Smooth muscle cell of the brain vasculature (primary cell): ENCODE data around the gene TCF12.

Experiments
- DNase-seq: peaks from one replicate; pipeline ENCODE4 v3.0.0-alpha.2; 2012; ENCODE audit warnings: low read depth, low spot score

Gene TCF12

DNA sequence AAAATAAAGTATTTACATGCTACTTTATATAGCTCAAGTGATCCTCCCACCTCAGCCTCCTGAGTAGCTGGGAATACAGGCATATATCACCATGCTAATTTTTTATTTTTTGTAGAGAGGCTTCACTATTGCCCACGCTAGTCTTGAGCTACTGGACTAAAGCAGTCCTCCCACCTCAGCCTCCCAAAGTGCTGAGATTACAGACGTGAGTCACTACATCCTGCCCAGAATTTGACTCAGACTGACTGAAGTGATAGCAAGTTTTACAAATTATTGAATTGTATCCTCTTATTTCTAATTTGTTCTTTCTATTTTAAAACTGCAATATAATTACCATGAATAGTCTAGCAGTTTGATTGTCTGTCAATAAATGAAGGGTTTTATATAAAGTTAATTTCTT lies 247.5 kb downstream of the TCF12 start:
- DNase-seq = no peak

DNA sequence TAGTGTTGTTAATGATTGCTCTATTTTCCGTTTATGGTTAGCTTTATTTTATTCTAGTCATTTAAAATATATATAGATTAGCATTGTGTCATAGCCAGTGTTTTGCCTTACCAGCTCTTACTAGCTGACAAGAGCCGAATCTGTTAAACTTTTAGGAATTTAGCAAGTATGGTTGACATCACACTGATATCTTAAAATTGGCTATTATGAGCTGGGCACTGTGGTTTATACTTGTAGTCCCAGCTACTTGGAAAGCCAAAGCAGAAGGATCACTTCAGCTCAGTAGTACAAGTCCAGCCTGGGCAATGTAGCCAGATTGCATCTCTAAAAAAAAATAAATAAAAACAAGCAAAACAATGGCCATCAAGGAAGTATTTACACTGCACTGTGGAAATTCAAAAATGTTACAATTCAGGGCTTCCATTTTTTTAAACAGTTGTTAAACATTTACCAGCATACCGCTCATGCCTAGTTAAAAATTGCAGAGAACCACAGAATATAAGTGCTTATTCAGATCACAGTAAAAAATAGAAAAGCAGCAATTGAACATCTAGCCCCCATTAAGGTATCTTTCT lies 249.5 kb downstream of the TCF12 start:
- no peak for DNase-seq

DNA sequence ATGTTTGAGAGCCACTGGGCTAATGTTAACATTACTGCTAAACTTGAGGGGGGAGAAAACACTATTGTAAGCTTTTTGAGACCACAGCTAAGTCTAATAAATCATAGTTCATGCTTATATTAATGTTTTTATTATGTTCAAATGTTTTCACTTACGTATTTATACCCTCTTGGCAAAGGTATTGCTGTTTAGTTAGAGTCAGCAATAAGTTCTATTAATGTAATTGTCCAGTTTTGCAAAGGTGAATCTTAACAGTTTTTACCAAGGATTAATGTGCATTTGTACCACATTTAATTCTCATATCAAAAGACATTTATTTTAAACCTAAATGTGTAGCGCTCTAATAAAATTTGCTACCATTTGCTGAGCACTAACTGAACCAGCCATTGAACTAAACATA lies 251.2 kb downstream of the TCF12 start:
- no peak for DNase-seq

DNA sequence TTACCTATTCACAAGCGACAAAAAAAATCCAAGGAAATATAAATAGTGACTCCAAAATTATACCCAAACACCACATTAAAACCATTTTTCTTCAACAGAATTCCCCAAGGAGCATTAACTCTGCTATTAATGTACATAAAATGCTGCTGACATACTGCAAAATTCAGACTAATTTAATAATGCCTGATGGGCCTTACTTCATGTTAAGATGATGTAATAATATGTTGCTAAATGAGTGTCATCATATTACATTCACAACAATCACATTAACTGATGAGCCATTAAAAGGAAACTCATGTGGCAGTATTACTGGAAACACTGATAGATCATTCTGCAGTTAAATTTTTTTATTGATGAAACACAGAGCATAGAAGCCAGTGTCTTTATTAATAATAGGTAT lies 253.0 kb downstream of the TCF12 start:
- DNase-seq = no peak

DNA sequence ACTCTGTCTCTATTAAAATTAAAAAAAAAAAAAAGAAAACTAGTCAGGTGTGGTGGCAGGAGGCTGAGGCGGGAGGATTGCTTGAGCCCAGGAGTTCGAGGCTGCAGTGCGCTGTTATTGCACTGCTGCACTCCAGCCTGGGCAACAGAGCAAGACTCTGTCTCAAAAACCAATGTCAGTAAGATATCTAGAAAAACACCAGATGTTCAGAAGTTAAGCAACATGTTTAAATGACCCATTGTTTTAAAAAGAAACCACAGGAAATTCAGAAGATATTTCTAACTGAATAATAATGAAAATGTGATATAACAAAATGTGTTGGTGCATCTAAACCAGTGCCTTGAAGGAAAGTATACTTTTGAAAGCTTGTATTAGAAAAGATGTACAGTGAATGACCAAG lies 254.5 kb downstream of the TCF12 start:
- no peak for DNase-seq

DNA sequence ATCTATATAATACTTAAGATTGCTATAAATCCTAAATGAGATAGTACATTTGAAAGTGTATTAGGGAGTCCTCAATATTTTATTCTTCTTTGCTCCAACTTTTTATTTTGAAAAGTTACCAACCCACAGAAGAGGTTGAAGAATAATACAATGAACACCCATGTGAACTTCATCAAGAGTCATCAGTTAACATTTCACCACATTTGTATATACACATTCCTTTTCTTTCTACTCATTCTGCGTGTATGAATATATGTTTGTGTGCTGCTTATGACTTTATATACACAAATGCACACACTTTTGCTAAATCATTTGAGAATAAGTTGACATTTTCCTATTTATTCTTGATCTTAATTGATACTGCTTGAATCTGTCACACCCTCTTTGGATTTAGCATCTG lies 264.6 kb downstream of the TCF12 start:
- DNase-seq = no peak

DNA sequence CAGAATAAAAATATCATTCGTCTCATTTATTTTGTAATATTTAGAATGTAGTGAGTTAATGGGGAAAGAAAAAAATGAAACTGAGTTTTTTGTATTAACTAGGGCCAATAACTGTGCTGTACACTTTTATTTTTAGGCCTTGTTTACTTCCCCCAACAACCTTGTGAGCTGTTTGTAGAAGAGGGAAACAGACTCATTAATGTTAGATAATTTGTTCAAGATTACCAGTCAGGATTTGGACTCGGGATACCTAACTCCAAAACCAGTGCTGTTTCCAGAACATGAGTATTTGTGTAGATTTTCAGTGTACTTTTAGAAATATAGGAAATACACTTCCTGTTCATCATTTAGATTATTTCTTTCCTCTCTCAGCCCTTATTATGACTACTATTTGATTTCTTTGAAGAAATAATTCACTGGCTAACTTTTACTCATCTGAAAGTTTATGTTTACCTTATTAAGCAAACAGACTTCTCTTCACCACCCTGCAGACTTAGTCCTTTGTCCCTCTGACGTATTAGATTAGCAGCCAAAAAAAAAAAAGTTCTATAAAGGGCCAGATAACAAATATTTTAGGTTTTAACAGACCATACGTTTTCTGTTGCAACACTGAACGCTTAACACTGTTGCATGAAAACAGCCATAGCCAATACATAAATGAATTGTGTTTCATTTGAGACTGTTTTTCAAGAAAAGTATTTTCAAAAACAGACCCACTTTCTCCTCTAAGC lies 265.3 kb downstream of the TCF12 start:
- DNase-seq = no peak

DNA sequence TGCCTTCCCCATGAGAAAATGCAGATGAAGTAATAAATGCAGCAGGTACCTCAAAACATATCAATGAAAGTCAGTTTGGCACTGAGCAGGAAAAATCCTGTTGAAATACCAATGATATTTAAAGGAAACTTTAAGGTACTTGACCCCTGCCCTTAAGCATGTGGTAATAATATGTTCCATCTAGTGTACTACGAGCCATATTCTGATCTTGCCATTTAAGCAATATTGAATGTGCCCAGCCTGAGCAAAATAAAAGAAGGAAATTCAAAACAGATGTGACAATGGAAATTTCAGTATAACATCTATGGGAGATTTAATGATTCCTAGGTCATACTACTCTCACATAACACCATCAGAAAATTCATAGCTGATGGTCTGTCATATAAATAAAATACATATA lies 266.1 kb downstream of the TCF12 start:
- DNase-seq = no peak

DNA sequence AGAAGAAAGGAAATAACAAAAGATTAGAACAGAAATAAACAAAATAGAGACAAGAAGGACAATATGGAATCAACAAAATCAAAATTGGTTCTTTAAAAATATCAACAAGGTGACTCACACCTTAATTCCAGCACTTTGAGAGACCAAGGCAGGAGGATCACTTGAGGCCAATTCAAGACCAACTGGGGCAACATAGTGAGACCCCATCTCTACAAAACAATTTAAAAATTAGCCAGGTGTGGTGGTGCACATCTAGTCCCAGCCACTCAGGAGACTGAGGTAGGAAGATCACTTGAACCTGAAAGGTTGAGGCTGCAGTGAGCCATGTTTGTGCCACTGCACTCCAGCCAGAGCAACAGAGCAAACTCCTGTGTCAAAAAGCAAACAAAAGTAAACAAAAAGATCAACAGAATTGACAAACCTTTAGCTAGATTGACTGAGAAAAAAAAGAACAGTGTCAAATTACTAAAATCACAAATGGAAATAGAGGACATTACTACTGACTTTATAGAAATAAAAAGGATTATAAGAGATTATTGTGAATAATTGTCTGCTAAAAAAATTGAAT lies 267.1 kb downstream of the TCF12 start:
- DNase-seq = no peak

DNA sequence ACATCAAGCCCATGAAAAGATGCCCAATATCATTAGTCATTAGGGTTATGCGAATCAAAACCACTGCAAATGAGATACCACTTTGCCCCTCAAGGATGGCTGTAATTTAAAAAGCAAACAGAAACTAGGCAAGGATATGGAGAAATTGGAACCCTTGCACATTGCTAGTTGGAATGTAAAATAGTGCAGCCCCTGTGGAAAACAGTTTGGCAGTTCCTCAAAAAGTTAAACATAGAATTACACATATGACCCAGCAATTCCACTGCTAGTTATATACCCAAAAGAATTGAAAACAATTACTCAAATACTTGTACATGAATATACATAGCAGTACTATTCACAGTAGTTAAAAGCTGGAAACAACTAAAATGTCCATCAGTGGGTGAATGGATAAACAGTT lies 271.0 kb downstream of the TCF12 start:
- DNase-seq = no peak

DNA sequence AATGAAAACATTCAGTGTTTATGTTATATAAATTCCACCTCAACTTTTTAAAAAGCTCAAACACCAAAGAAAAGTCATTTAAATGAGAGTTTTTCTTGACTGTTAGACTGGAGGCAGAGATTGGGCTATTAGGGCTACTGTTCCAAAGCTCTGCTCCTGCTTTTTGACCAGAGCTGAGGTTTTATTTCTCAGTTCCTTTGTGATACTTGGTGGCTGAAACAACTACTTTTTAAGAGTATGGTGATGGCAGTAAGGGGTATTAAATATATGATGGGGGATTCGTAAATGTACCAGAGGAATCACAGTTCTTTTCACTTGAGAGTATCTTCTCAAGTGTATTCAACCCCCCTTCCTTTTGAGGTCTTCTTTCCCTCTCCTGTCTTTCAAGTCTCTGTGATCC lies 271.8 kb downstream of the TCF12 start:
- DNase-seq = no peak

DNA sequence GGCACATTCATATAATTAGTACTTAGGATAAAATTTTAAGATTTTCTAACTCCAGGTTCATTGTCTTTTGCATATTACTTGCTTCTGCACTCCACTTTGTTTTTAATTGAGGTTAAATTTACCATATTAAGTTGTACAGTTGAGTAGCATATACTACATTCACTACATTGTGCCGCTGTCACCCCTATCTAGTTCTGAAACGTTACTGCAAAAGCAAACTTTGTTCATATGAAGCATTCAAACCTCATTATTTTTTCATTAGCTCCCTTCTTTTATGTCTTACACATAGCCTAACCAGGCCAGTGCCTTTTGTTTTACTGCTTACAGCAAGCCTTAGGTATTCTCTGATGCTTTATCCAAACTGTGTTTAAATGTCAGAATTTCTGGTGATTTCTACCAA lies 274.7 kb downstream of the TCF12 start:
- DNase-seq = no peak

DNA sequence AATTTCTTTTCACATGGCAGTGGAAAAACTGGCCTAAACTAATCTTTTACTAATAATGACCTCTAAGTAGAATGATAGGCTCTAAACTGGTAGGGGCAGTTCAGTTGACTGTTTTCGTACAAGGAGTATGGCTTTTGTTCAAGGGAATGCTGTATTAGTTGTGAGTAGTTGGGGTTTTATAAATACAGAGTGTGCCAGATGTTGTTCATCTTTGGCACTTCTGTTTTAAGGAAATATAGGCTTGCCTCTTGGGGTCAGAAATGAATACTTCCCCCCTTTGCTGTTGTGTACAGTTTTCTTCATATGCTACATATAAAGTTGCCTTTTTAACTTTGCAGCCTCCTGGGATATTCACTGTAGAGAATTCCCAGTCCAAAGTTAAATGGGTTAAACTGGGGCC lies 276.9 kb downstream of the TCF12 start:
- DNase-seq = no peak

DNA sequence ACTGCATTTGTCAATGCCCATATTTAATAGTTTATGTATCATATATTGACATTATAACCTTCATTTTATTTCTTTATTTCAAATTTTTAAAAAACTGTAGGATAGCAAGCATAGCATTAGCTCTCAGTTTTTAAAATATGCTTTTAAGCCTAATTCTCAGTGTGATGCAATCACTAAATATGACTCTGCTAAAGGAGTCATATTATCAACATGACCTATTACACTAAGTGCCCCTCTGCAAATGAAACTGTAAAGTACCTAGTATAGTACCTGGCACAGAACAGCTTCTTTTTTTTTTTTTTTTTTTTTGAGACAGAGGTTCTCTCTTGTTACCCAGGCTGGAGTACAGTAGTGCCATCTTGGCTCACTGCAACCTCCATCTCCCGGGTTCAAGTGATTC lies 278.4 kb downstream of the TCF12 start:
- no peak for DNase-seq

DNA sequence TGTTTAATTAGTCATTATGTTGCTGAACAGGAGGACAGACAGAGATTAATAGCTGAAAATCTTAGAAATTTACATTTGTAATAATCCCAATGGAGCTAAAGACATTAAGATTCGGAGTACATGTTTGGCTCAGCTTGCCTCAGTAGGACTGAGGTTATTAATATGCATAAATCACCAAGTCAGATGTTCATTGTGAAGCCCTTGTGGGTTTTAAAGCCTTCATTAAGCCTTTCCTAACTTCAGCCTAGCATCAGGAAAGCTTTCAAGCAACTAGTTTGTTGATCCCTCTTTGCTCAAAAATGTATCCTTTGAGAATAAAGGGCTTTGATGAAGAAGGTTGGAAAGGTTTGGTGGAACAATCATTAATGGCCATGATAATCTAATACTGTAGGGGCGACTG lies 279.7 kb downstream of the TCF12 start:
- DNase-seq = no peak

DNA sequence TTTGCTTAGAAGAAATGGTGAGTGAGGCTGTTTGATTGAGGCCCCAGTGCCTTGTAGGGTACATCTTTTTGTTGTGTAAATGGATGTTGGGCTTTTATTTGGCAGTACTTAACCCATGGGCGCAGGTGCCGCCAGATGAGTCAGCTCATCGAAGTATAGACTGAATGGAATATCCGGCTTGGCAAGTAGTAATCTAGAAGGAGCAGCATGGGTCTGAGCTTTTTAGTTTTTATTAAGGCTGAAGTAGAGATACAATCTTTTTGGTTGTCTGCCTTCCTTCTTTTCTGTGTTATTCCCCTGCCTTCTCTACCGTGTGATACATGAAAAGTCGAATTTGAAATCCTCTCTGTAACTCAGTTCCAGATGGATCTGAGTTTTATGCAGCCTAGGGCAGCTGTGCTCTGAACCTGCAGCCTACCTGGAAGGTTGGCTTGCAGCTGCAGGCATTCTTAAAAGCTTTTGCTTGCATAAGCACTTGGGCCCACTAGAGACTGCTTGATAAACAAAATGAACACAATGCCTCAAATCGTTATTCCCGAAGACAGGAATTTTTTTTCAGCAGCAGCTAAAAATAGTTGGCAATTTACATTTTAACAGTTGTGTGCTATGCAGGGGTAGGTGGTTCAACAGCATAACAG lies 280.3 kb downstream of the TCF12 start:
- DNase-seq = no peak

DNA sequence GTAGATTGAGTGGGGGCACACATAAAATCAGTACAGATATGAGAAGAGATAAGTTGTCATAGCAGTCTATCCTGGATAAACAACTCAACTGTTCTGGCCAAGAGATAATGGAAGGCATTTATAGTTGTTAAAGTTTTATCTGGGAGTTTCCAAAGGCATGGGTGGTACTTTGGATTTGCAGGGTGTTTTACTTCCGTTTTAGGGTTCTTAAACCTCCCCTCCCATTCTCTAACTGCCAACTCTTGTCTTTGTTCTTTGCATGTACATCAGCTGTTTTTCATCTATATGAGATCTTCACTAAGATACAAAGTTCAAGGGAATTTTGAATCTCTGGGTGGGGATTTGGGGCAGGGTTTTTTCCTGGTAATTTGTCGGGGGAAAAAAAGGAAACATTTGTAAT lies 283.1 kb downstream of the TCF12 start:
- DNase-seq = no peak

DNA sequence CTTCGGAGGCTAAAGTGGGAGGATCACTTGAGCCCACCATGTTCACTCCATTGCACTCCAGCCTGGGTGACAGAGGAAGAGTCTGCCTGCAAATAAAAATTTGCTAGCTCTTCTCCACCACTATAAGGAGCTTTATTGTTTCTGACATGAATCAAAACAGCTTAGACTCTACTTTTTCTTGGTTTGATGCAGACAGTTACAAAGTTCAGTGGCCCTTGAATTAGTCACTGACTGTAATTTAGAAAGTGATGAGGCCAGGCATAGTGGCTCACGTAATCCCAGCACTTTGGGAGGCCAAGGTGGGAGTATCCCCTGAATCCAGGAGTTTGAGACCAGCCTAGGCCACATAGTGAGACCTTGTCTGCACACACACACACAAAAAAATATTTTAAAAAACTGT lies 285.5 kb downstream of the TCF12 start:
- DNase-seq = no peak

DNA sequence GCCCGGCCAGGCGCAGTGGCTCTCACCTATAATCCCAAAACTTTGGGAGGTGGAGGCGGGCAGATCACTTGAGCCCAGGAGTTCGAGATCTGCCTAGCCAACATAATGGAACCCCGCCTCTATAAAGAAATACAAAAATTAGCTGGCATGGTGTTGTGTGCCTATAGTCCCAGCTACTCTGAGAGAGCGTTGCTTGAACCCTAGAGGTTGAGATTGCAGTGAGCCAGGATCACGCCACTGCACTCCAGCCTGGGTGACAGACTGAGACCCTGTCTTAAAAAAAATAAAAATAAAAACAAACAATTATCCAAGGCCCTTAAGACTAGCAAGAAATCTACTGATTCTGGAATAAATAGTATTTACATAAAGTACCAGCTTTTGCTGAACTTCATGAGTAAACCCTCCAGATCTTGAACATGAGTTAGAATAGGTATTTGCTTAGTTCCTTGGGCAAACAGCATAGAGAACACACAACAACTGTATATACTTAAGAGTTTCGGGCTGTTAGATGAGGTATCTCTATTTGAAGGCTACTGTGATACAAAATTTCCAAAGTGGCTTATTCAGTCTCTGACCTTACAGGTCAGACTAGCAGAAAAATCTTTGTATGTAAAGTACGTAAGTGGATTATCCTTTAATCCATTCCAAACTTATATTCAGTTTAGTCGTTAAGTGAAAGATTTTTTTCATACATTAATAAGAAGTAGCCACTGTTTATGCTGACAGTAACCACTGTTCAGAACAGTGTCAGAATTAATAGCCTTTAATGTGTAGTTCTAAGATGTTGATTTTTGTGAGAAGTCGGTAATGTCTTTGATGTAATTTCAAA lies 286.8 kb downstream of the TCF12 start:
- DNase-seq = no peak

DNA sequence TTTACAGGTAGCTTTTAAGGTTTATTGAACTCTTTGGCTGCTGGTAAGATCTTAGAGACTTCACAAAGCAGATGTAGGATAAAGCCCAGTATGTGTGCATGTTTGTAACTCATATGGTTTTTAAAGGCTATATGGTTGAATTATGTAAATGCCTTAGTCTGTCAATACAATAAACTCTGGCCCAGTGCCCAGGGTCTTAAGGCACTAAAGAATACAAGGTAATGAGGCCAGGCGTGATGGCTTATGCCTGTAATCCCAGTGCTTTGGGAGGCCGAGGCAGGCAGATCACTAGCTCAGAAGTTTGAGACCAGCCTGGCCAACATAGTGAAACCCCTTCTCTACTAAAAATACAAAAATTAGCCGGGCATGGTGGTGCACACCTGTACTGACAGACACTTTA lies 287.6 kb downstream of the TCF12 start:
- no peak for DNase-seq

DNA sequence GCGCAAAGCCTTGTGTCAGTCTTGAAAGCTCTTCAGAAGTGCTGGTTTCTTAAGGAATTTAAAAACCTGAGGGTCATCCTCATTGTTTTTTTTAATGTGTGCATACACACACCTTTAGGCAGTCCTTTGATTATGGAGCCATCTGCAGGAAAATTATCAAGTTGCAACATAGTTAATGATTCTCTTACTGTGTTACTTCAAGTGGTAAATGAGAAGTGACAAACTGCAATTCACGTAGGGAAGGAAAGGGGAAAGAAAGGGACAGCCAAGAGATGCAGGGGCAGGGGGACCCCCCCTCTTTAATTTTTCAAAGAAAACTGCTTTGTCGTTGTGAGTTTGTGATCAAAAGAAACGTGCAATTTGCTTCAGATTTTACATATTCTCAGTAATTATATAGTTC lies 295.4 kb downstream of the TCF12 start:
- DNase-seq = no peak

DNA sequence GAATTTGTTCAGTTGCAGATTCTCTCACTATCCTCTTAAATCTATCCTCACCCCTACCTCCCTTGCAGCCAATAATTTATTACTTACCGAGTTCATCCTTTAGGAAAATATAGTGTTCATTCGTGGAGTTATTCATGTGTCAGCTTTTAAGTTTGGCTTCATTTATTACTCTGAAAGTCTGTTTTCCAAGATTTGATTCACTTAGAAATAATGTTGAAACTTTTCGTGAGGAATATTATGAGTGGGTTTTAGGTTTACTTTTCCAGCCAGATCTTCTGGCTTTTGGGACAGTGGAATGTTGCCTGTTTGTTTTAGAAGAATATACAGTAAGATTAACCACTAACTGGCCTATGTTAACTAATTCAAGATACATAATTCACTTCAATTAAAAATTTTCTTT lies 296.9 kb downstream of the TCF12 start:
- DNase-seq = no peak
